HG03097 (cell line): ENCODE data around the gene S100A5.
"Not testable (repeated sequence)": the region's sequence is repeated elsewhere in the genome, so short reads cannot be mapped to it uniquely, and the experiment has no call there.

Experiments
- ATAC-seq: cut with Tn5 transposase; IDR thresholded peaks from one replicate; pipeline ENCODE4 v1.9.1; 2021; ENCODE audit not compliant: unreplicated experiment, low FRiP score

S100A5 gene

GRCh38 chr1:153567621-153568366 lies 27.1 kb upstream of the S100A5 start:
- no peak for ATAC-seq

GRCh38 chr1:153566414-153567371 lies 26.0 kb upstream of the S100A5 start:
- no peak for ATAC-seq

- no peak for ATAC-seq
These were observed 25.0 kb upstream of the S100A5 start, which contains the start of gene S100A2 for GRCh38 chr1:153565529-153566374. Gene S100A2 (minus strand): TSS chr1:153565844. CDS start chr1:153563877, 1,967 bp downstream.

DNA sequence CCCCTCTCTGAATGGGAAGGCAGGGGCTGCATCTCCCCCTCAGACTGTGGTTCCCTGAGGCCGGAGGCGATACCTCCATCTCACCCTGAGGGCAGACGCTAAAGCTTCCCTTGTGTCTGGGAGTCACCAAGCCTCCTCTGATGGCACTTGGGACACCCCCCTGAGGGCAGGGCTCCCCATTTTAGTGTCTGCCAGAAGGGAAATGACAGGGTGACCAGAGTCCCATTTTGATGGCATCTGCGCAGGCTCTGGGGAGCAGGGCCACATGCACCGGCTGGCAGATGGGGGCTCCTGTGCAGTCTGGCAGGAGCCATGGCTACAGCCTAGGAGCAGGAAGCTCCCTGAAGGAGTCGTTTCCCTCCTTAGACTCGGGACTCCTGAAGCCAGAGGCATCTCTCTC lies 23.3 kb upstream of the S100A5 start:
- ATAC-seq: no peak

- ATAC-seq: no peak
These were observed 22.8 kb upstream of the S100A5 start for GRCh38 chr1:153563483-153563901.

- ATAC-seq: not testable (repeated sequence)
These were observed 21.3 kb upstream of the S100A5 start for GRCh38 chr1:153562021-153562420.

- no peak for ATAC-seq
These were observed 20.8 kb upstream of the S100A5 start for GRCh38 chr1:153561466-153561985.

- ATAC-seq: no peak
These were observed 20.2 kb upstream of the S100A5 start for GRCh38 chr1:153560771-153561465.

GRCh38 chr1:153560241-153560640 lies 19.5 kb upstream of the S100A5 start:
- no peak for ATAC-seq

DNA sequence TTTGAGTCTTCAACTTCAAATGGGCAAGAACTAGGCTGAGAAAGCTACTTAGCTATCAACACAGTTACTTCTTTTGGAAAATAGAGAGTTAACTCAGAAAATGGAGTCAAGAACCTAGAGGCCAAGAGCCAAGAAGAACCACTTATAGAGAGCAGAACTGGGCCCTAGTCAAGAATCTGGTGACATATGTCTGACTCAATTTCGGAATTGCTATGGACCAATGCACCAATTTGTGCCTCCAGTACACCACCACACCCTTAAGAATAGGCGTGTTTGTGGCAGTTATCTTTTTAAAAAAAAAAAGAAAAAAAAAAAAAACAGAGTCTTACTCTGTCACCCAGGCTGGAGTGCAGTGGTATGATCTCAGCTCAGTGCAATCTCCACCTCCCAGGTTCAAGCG lies 17.1 kb upstream of the S100A5 start:
- ATAC-seq: no peak

DNA sequence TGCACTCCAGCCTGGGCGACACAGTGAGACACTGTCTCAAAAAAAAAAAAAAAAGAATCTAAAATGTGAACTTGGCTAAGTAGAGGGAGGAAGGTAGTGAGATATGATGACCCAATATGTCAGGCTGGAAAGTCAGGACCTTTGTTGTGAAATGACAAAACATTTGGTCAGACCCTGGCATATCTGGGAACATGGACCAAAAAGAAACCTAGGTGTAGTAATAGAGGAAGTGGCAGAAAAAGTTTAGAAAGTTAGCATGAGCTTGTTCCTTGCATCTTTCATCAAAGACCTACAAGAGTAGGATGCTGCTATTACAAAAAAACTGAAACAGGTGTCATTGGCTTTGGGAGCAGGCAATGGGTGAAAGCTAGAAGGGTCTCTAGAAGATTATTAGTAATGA lies 15.6 kb upstream of the S100A5 start:
- ATAC-seq: no peak

GRCh38 chr1:153553830-153554541 lies 13.3 kb upstream of the S100A5 start:
- ATAC-seq: no peak

DNA sequence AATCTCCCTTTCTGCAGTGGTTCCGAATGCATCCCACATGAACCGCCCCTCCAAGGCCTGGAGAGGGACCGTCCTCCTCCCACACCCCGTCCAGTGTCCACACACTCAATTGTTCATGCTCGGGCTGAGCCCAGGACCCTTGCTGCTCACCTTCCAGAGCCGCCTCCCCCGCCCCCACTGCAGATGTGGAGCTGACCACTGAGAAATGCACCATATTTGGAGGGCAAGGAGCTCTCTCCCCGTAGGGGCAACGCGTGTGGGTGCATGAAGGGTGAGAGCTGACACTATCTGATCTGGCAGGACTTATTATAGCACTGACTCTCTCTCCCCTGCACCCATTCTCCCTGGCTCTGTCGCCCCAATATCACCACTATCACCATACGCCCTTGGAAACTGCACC lies 12.4 kb upstream of the S100A5 start:
- no peak for ATAC-seq

DNA sequence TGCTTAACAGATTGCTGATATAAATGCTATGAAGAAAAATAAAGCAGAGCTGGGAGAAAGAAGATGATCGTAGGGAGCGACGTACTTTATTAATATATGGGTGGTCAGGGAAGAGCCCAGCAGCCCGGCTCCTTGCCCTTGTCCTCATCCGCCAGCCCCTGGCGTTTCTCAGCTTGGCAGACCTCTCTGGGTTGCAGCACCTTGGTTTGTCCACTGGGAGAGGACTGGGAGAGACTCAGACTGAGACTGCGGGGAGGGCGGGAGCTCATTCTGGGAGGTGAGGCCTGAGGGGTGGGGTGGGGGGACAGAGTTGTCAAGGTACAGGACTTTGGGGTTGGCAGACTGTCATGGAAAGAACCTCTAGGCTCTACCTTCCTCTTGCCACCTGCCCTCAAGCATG lies 11.6 kb upstream of the S100A5 start:
- ATAC-seq: no peak

DNA sequence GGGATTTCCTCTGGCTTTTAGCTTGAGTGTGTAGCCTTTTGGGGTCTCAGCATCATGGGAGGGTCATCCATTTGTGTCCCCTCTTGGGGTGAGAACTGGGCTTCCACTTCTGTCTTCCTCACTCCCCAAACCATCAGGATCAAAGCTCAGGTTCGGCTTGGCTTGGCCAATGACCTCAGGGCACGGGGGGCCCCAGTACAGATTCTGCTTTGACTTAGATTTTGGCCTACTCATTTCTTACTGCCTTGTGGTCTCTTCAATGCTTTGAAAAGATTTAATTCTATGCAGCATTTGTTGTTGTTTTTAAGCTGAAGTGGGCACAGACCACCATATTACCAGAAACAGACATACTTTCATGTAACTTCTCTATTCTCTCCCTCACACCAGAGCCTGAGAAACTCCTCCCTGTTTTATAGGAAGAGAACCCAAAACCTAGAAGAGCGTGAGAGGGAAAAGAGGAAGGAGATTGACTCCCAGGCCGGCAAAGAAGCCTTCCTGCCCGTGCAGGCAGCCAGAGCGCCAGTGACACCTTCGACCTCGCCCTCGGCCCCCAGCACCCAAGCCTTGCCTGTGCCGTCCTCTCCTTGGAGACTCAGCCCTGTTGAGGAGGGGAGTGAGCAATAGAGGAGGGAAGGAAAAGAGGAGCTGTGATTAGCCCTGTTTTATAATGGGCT lies 10.2 kb upstream of the S100A5 start:
- ATAC-seq: no peak

- no peak for ATAC-seq
These were observed 9.6 kb upstream of the S100A5 start for GRCh38 chr1:153550398-153550758.

- ATAC-seq: no peak
These were observed 9.1 kb upstream of the S100A5 start for GRCh38 chr1:153549741-153550397.
